ENCODE results near the gene SPTLC1.
"Not testable (repeated sequence)": the region's sequence is repeated elsewhere in the genome, so short reads cannot be mapped to it uniquely, and the experiment has no call there.

SPTLC1 gene

DNA sequence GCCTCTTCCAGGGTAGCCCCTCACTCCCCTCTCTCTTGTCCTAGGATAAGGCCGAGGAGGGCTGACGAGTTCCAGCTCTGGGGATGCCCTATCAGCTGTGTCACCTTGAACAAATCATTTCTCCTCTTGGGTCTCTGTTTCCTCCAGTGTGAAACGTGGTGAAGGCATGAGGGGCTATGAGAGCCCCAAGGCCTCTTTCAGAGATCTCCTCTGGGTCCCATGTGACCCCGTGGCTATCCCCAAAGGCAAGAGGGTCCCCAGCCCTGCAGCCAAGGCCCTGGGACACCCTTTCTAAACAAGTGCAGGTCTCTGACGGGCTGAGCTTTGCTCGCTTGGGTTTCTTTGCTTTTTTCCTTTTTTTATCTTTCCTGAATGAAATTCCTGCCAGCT lies 25.5 kb upstream of the SPTLC1 start:
- in situ Hi-C loops (cut with HindIII; ENCODE audit: low sequenced_read_pairs) = no loop called here

DNA sequence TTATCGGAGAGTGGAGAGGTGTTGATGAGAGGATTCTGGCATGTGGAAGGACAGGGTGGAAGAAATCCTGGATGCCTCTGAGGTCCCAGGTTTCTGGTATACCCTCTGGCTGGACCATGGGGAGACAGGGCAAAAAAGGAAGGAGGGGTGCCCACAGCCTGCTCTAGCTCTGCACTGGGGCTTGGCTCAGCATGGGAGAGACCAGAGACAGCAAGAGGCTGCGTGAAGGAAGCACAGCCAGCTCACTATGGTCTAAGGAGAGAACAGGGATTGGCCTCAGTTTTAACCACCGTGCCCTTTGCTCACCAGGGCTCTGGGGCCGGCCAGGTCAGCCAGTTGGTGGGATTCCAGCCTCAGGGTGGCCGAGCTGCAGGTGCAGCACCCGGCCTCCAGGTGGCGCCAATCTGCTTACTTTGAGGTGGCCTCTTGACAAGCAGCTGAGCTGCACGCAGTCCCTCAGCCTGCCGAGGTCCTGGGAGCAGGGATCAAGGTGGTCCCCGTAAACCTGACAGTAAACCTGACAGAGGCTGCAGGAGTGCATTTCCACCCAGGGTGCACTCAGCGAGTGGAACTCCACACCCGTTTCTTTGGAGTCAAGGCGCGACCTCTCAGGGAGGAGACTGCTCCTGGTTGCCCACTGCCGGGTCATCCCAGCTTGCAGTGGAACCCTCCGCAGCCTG lies 25.0 kb upstream of the SPTLC1 start:
- in situ Hi-C loops (cut with HindIII; ENCODE audit: low sequenced_read_pairs) = no loop called here

DNA sequence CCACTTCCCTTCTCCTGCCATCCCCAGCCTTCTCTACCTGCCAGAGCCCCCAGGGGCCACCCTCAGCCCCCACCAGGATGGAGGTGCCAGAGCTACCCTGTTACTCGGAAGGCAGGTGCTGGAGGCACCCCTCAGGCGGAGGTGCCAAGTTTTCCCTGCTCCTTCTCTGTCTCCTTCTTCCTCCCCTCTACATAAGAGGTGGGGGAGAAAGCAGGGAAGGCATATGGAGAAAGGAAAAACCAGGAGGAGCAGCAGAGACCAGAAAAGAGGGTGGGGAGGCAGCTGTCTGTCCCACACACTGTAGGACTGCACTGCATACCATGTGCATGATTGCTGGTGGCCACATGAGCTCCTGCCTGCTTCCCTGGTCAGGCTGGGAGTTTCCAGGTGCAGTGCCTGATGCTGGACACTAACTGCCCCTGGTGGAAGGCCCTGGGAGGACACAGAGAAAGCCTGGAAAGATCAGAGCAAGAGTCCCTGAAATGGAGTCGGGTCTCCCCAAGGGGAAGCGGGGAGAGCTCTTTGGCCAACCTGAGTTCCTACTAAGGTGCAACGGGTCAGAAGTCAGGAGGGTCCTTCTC lies 23.8 kb upstream of the SPTLC1 start:
- in situ Hi-C loops (cut with HindIII; ENCODE audit: low sequenced_read_pairs) = not testable (repeated sequence)

DNA sequence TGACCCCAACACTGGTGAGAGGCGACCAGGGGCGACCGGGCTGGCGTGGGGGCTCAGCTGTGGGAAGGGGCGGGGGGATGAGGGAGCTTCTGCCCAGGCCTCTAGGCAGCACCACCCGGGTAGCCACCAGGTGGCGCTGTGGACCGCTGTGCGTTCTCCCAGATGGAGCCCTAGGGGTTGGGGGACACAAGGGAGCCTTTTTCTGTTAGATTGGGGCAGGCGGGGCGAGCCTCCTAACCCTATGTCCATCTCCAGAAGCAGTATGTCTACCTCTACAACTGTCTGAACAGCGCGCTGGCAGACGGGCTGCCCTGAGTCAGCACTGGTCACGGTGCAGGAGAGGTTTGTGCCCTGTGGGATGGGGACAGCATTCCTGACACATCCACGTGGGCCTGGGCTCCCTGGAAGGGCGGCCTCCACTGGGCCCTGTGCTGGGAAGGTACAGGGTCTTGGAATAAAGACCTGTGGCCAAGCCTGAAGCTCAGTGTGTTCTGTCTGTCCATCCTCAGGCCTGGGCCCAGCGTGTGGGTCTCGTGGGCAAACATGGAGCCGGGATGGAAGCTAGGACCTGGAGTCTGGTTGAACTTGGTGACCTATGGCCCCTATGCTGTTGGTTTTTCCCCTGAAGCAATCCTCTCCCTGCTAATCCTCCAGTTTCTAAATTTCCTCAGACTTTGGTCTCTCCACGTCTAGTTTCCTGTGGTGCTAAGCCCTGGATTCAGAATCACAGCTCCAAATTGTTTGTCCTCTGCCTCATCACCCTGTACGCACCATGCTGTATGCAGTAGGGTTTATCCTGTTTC lies 23.1 kb upstream of the SPTLC1 start:
- in situ Hi-C loops (cut with HindIII; ENCODE audit: low sequenced_read_pairs) = no loop called here

DNA sequence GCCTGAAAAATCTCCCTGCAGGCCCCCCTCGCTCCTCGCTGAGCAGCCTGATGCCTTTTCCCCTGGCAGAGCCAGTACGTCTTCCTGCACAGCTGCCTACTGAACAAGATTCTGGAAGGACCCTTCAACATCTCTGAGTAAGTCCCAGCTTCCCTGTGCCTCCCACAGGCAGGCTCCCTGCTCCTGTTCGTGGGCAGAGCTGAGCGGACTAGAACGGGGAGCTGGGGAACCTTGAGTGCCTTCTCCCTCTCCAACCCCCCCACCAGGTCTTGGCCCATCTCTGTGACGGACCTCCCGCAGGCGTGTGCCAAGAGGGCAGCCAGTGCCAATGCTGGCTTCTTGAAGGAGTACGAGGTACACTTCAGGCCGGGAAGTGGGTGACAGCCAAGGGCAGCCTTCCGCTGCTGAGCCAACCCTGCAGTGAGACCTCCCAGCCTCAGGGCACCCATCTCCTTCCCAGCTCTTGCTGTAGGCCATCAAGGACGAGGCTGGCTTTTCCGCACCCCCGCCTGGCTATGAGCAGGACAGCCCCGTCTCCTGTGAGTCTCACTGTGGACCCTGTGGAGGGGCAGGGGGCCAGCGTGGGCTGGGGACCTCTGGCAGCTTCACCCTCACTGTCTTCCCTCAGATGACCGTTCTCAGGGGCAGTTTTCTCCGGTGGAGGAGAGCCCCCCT lies 21.1 kb upstream of the SPTLC1 start:
- in situ Hi-C loops (cut with HindIII; ENCODE audit: low sequenced_read_pairs) = no loop called here

DNA sequence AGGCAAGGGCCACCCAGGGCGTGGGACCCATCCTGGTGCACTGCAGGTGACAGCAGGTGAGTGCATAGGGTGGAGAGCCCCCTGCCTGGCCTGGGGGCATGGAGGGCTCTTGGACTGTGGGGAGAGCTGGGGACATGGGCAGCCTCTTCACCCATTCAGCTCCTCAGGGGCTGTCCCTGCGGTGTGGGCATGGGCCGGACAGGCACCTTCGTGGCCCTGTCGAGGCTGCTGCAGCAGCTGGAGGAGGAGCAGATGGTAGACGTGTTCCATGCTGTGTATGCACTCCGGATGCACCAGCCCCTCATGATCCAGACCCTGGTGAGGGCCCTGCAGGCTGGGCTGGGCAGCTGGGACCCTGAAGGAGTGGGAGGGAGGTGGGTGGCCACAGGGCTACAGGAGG lies 20.4 kb upstream of the SPTLC1 start:
- in situ Hi-C loops (cut with HindIII; ENCODE audit: low sequenced_read_pairs) = no loop called here

DNA sequence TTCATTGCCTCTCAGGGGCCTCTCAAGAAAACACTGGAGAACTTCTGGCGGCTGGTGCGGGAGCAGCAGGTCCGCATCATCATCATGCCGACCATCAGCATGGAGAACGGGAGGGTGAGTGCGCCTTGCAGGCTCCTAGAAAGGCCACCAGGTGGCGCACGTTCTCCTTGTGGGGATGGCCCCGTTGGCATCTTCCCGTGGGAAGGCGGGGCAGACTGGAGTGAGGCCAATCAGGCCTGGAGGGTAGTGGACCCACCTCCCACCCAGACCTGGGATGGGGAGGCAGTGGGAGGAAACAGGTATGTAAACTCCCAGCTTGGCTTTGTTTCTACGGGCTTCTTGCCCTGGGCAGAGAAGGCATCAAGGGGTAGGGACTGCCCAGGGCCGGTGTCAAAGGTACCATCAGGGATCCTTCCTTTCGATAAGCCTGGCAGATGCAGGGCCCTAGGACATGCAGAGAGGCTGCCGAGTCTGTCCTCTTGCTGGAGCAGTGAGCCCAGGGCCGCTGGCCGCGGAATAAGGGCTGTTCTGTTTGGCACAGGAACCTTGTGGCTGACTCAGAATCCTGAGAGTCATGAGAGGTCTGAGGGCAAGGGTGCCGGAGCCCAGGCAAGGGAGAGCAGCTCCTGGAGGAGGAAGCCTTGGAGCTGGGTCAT lies 18.9 kb upstream of the SPTLC1 start:
- in situ Hi-C loops (cut with HindIII; ENCODE audit: low sequenced_read_pairs) = no loop called here

DNA sequence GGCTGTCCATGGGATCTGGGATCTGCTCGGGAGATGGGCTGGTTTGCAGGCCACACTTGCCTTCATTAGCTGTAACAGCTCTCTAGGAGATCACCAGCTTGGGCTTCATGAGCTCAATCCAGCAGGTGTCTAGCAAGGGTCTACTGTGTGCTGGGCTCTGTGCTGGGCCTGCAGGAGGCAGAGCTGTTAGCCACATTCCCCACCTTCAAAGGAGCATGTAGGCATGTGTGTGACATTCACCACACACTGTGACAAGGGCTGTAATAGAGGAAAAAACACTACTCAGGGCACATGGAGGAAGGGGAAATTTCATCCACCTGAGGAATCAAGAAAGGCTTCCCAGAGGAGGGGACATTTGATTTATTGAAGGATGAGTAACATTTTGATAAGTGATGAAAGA lies 17.7 kb upstream of the SPTLC1 start:
- in situ Hi-C loops (cut with HindIII; ENCODE audit: low sequenced_read_pairs) = not testable (repeated sequence)

DNA sequence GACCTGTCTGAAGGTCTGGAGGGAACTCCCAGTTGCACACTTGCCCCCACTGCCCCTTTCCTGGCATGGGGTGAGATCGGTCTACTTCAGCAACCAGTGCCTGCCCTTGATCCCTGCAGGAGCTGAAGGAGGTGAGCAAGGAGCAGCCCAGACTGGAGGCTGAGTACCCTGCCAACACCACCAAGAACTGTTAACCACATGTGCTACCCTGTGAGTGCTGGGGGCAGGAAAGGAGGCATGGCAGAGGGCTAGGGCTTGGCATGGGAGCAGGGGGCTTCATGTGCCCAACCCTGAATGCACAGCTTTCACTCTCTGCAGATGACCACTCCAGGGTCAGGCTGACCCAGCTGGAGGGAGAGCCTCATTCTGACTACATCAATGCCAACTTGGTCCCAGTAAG lies 17.3 kb upstream of the SPTLC1 start:
- in situ Hi-C loops (cut with HindIII; ENCODE audit: low sequenced_read_pairs) = no loop called here

DNA sequence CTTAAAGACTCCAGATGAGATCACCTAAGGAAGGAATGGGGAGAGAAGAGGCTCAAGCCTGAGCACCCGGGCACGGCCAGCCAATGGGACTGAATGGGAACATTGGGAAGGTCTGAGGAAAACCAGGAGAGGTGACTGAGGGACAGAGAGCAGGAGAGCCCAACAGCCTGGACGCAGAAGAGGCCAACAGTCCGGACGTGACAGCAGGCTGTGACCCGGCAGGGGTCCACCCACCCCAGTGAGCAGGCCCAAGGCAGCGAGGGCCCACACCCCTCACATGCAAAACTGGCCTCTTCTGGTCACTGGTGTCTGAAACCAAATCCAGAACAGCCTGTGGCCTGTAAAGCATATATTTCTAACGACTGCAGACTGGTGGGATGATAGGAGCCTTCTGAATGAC lies 7.6 kb upstream of the SPTLC1 start:
- in situ Hi-C loops (cut with HindIII; ENCODE audit: low sequenced_read_pairs) = no loop called here

DNA sequence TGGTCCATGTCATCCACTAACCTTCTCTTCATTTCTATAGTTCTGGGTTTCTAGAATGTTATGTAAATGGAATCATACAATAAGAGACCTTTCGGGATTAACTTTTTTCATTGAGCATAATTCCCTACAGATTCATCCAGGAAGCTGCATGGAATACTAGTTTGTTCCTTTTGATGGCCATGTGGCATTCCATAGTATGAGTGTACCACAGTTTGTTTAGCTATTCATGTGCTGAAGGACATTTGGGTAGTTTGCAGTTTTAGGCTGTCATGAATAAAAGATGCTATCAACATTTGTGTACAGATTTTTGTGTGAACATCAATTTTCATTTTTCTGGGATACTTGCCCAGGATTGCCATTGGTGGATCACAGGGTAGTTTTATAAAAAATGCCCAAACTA lies 6.8 kb upstream of the SPTLC1 start:
- in situ Hi-C loops (cut with HindIII; ENCODE audit: low sequenced_read_pairs) = no loop called here

DNA sequence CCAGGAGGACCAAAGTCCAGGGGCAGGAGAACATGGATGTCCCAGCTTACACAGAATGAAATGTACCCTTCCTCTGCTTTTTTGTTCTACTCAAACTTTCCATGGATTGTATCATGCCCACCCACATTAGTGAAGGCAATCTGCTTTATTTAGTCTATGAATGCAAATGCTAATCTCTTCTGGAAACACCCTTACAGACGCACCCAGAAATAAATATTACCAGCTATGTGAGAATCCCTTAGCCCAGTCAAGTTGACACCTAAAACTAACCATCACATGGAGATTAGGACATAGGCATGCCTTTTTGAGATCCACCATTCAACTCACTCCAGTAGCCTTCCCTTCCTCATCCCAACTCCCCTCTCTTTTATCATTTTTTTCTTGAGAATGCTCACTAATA lies 6.1 kb upstream of the SPTLC1 start:
- in situ Hi-C loops (cut with HindIII; ENCODE audit: low sequenced_read_pairs) = no loop called here

DNA sequence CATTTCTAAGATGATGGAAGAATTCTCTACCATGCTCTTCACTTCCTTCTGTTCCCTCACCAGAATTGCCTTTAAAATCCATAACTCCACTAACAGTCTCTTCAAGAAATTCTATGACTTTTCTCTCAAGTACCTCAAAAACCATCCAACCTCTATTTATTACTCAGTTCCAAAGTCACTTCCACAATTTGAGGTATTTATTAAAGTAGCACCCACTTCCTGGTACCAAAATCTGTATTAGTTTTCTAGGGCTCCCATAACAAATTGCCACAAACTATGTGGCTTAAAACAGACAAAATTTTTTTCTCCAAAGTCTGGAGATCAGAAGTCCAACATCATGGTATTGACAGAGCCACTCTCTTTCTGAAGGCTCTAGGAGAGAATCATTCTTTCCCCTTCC lies 4.9 kb upstream of the SPTLC1 start:
- in situ Hi-C loops (cut with HindIII; ENCODE audit: low sequenced_read_pairs) = no loop called here

DNA sequence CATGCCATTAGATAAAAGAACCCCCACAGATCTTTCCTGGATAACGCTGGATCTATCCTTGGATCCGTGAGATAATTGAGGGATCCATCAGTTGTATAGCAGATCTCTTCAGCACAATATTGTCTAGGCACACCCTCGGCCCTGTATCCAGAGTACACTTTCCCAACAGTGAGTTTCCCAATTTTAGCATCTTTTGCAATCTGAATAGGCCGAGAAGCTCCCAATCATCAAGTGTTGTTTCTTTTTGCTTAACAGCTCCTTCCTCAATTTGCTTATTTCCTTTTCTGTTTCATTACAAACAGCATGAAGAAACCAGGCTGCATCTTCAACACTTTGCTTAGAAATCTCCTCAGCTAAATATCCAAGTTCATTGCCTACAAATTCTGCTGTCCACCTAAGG lies 4.4 kb upstream of the SPTLC1 start:
- in situ Hi-C loops (cut with HindIII; ENCODE audit: low sequenced_read_pairs) = no loop called here

DNA sequence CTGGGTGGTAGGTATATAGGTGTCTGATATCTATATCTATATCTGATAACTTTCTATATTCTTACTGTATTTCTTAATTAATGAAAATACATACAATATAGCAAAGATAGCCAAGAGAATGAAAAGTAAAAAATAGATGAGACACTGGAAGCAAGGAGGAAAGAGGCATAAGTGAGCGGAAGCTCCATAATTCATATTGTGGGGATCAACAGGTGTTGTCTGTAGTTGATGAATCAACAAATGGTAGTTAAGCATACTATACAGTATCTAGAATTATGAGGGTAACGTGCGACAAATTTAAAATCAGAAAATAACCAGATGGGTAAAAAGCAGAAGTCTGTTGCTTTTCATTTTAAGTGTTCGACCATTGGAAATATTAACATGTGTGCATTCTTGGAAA lies 7.1 kb downstream of the SPTLC1 start:
- in situ Hi-C loops (cut with HindIII; ENCODE audit: low sequenced_read_pairs) = no loop called here

DNA sequence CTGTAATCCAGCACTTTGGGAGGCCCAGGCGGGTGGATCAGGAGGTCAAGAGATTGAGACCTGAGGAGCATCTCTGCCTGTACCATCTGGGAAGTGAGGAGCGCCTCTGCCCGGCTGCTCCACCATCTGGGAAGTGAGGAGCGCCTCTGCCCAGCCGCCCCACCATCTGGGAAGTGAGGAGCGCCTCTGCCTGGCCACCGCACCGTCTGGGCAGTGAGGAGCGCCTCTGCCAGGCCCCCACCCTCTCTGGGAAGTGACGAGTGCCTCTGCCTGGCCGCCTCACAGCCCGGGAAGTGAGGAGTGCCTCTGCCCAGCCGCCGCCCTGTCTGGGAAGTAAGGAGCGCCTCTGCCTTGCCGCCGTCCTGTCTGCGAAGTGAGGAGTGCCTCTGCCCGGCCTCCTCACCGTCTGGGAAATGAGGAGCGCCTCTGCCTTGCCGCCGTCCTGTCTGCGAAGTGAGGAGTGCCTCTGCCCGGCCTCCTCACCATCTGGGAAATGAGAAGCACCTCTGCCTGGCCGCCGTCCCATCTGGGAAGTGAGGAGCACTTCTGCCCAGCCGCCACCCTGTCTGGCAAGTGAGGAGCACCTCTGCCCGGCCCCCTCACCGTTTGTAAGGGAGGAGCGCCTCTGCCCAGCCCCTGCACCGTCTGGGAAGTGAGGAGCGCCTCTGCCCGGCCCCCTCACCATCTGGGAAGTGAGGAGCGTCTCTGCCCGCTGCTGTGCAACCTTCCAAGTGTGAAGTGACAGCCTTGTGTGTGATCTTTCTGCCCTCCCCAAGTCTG lies 9.6 kb downstream of the SPTLC1 start:
- in situ Hi-C loops (cut with HindIII; ENCODE audit: low sequenced_read_pairs) = not testable (repeated sequence)

DNA sequence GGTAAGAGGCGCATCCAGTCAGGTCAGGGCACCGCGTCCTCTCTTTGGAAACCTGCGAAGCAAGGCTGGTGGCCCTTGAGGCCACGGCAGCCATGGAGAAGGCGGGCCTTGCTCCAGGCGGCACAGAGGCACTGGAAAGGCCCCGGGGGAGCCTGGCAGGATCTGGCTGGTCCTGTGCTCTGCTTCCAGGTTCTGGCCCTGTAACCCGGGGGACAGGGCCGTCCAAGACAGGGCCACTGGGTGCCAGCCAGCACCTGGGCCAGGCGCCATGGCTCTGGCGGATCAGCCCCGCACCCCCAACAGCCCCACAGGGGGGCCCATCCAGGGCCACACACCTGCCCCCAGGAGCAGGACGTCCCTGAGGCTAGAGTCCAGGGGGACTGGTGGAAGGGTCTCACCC lies 11.6 kb downstream of the SPTLC1 start:
- in situ Hi-C loops (cut with HindIII; ENCODE audit: low sequenced_read_pairs) = not testable (repeated sequence)

DNA sequence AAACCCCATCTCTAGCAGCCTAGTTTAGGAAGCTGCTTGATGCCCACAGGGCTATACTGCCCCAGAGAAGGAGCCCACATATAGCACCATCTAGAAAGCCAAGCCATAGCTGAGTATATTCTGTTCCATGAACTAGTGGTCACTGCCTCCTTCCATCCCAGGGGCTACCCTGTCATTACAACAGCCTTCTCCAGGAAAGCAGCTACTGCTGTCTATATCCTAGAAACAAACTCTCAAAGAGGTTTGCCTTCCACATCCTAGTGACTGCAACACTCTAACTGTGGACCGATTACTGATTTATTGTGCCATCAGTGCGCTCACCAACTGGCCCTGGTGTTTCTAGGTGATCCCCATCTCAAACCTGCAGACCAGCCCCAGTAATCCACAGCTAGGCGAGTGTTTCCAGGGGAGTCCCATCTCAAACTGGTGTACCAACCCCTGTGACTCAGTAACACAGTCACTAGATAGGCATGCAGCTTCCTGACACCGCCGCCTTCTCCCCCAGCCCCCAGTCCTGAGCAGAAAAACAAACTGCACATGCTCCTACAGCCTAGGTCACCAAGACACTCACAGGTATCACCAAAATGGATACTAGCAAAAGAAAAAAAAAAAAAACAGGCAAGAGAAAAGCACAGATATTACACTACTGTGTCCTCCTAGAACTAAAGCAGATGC lies 14.8 kb downstream of the SPTLC1 start:
- in situ Hi-C loops (cut with HindIII; ENCODE audit: low sequenced_read_pairs) = no loop called here

DNA sequence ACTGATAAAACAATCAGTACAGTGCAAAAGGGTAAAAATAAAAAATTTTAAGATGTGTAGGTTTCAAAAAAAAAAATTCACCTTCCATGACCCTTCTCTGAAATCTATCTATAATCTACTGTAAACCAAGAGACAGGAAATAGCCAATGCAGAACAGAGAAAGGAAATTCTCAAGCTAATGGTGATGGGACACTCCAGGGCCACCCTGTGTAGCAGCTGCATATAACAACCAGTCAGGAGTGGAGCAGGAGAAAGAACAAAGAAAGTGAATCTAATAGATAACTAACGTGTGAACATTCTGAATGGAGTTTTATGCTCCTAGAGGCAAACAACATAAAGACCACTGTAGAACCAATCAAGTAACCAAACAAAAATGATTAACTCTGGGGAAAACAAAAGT lies 16.6 kb downstream of the SPTLC1 start:
- in situ Hi-C loops (cut with HindIII; ENCODE audit: low sequenced_read_pairs) = no loop called here

DNA sequence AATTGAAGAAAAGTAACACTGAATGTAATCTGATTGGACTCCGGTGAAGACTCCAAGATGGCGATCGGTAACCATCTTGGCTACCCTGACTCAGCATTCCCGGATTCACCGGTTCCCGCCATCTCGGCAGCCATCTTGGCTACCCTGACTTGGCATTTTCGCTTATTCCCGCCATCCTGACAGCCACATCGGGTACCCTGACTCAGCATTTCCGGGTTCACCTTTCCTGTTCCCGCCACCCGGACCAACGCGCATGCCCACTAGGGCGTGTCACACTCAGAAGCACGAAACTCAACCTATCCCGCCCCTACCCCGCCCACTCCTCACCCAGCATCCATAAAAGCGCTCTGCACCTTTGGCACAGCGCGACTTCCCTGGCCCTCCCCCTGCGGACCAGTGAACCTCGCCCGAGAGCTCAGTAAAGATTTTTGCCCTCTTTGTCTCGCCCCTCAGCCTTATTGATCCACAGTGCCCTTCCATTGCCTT lies 17.2 kb downstream of the SPTLC1 start:
- in situ Hi-C loops (cut with HindIII; ENCODE audit: low sequenced_read_pairs) = no loop called here
